Fibroblast of skin of scalp (primary cell): Measurements from ENCODE around the gene INSYN2B. TPM values are rescaled to one million over a fixed set of nuclear protein-coding genes. Genes with fewer than 3 reads are reported as not detected.

Experiments used
- DNase-seq: peaks from one replicate; pipeline ENCODE4 v3.0.0-alpha.2; 2013
- polyA plus RNA-seq, 2 experiments: library from polyadenylated mRNA; unstranded; fragments of 120-200 nt; gene quantifications; one replicate each; pipeline ENCODE4 v1.2.1, GENCODE V29; 2013; ENCODE audit not compliant: insufficient read length in 2 of 2

INSYN2B gene
- 2.5 TPM for polyA plus RNA-seq (2013, experiment 1 of 2; ENCODE audit: insufficient read length)
- polyA plus RNA-seq (2013, experiment 2 of 2; ENCODE audit: insufficient read length): 2.3 TPM

- peak; percentile 88 for DNase-seq
Measured at GRCh38 chr5:169980418-169981053, at the start of gene INSYN2B. Gene INSYN2B (minus strand): TSS chr5:169980495. CDS start chr5:169883898, 96,597 bp downstream.

- no peak for DNase-seq
Measured at GRCh38 chr5:170028124-170028523, 47.8 kb upstream of the INSYN2B start.

- no peak for DNase-seq
Measured at GRCh38 chr5:170025853-170026252, 45.6 kb upstream of the INSYN2B start.

DNA sequence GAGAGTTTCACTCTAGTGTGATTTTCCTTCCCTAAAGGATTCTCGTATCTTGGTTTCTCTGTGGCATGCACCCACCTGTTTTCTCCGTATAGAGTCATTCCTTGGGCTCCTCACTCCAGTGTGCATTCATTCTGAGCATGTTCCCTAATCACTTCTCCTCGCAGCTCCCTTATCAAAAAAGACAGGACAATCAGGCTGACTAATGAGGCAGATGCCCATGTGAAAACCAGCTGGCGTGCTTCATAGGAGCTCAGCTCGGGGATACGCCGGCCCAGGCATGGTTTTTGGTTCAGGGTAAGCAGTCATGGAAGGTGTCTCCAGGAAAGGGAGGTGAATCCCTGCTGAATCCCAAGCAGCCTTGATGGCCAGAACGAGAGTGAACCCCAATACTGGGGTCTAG lies 41.2 kb upstream of the INSYN2B start:
- DNase-seq: no peak

GRCh38 chr5:170020423-170020822 lies 40.1 kb upstream of the INSYN2B start:
- no peak for DNase-seq

- no peak for DNase-seq
Measured at GRCh38 chr5:170012622-170013021, 32.3 kb upstream of the INSYN2B start.

DNA sequence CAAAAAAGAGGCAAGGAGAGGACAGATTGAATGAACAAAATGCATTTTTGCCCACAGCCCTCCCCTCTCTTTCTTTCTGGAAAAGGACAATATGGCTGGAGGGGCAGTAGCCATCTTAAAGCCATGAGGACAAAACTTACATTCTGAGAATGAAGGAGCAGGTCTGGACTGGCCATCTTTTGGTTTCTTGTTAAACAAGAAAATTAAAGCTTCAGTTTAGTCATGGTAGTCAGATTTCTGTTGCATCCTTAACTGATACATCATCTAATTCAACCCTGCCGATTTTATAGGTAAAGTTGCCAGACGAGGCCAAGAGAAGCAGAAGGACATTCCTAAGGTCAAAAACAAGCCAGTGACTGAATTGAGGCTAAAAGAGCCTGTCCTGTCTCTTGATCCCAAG lies 31.5 kb upstream of the INSYN2B start:
- no peak for DNase-seq

- DNase-seq: no peak
Measured at GRCh38 chr5:170010595-170010994, 30.3 kb upstream of the INSYN2B start.

DNA sequence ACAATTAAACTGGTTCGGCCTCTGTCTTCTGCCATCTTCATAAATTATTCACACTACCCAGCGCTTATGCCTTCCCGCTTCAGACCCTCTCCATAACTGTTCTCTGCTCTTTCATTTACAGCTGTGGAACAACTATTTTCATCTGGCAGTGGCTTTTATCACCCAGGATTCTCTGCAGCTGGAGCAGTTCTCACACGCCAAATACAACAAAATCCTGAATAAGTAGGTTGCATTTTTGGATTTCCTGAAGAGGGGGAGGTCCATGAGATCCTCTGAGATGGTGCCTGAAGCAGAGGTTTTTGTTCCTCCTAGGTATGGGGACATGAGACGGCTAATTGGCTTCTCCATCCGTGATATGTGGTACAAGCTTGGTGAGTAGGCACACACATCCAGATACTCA lies 28.1 kb upstream of the INSYN2B start:
- DNase-seq: no peak

DNA sequence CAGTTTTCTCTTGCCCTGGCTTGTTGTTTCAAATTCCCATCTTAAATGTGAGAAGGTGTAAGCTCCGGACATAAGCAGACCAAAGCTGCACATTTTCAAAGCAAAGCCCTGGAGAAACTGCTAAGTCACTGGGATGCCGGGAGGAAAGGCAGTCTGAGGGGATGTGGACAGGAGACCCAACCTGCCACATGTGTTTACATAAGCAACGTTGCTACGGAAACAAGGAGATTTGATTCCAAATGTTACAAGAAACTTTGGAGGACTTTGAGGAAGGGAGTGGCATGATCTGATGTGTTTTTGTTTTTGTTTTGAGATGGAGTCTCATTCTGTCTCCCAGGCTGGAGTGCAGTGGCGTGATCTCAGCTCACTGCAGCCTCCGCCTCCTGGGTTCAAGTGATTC lies 25.7 kb upstream of the INSYN2B start:
- no peak for DNase-seq

- no peak for DNase-seq
Measured at GRCh38 chr5:170000155-170000554, 19.9 kb upstream of the INSYN2B start.

DNA sequence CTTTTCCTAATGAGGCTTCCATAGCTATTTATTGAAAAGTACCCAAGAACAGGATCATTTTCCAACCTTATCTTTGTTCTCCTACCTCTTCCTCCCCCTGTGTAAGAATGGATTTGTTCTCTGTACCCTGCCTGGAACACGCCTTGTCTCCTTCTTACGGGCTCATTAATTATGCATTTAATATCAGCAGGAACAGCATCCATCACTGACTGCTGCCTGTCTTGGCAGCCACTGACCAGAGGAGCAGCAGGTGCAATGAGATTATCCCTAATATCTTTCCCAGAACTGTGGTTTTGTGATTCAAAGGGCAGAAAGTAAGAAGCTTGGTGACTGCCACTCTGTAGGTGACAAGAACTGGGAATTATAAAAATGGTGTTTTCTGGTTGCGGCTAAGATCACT lies 19.3 kb upstream of the INSYN2B start:
- no peak for DNase-seq

DNA sequence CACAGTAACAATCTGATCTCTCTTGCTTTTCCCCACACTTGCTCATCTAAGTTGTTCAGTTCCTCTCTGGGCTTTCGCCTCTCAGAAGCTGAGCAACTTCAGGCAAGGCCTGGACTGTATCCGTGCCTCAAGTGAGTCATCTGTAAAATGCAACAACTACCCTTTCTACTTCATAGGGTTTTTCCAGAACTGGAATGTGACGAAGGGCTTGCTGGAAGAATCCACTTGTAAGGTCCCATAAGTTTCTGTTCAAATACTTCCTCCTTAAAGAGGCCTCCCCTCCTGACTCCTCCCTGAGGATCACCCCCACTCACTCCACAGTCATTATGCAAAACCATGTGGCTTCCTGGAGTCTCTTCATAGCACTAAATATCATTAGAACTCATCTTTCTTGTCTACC lies 17.5 kb upstream of the INSYN2B start:
- DNase-seq: no peak

- DNase-seq: no peak
Measured at GRCh38 chr5:169993485-169993790, 13.1 kb upstream of the INSYN2B start.

GRCh38 chr5:169992789-169993484 lies 12.6 kb upstream of the INSYN2B start:
- DNase-seq: no peak

DNA sequence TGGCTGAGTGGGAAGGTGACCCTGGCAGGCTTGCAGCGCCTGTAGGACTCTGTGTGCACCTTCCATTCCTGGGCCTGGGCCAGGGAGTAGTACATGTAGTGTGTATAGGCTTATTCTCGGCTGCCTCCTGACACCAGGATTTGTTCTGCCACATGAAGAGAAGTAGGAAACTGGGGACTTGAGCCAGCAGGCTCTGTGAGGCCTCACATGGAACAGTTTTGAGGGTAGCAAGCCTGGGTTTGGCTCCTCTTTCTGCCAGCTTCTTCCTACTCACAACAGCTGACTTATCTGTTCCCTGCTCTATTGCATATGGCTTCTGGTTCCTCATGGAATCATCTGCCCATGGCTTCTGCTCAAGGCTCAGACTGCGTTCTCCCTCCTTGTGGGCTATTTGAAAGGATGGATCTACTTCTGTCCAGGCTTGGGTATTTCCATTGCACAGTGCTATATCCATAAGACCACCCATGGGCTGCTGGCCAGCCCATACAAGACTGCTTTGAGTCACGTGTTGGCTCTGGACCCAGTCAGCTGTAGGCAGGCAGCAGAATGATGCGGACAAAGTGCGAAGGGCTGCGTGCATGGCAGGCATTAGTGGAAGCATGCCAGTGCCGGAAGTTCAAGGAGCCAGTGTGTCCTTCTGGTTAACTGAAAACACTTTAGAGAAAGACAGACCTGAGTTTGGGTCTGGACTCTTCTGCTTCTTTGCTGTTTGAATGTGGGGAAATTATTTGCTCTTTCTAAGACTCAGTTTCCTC lies 11.0 kb upstream of the INSYN2B start:
- no peak for DNase-seq

DNA sequence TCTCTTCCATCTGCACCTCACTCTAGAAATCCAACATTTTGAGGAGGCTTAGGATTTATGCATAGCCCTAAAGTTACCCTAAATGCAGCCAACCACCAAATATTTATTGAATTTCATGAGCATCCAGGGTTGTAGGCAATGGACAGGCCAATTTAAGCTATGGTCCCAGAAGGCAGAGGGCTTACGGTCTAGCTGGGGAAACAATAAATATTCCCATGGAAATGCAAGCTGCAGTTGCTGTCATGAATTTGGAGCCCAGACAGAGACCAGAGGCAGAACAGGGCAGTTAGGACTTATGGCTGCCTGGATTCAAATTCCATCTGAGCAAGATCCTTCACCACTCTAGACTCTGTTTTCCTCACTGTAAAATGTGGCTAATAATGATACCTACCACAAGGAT lies 9.1 kb upstream of the INSYN2B start:
- no peak for DNase-seq

GRCh38 chr5:169988947-169989346 lies 8.7 kb upstream of the INSYN2B start:
- DNase-seq: no peak

DNA sequence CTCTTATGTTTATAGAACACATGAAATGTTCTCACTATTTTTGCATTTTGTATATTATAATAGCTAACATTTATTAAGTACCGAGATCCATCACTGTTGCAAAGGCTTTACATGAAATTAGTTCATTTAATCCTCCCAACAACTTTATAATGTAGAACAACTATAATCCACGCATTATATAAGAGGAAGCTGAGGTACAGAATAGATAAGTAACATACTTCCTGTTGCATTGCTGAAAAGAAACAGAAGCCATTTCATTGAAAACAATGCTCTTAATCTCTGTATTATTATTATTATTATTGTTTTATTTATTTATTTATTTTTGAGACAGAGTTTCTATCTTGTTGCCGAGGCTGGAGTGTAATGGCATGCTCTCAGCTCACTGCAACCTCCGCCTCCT lies 7.9 kb upstream of the INSYN2B start:
- DNase-seq: no peak

- DNase-seq: peak; percentile 25
Measured at GRCh38 chr5:169979871-169980270, 424 bp downstream of the INSYN2B start.

GRCh38 chr5:169978714-169979113 lies 1.6 kb downstream of the INSYN2B start:
- DNase-seq: peak; percentile 64

- DNase-seq: no peak
Measured at GRCh38 chr5:169974121-169974770, 6.0 kb downstream of the INSYN2B start.

DNA sequence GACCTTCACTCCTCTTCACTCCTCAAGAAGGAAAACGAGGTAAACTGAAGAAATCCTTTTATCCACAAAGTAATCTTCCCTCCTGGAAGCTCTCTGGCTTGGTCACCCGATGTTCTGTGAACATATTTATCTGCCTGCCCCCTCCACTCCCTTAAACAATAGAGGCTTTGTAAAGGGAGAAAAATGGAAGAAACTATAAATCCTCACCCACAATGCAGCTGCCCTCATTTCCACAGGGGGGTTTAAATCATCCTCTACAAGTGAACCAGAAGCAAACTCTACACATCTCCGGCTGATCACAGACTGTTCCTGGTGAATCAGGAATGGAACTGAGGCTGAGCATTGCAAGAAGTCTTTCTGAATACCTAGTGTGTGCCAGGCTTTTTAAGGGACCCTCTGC lies 7.2 kb downstream of the INSYN2B start:
- DNase-seq: no peak
